Uterus (tissue), 2 donors: ENCODE measurements around the gene ABHD10.

Source experiments
- POLR2A ChIP-seq, 2 donors: fragments of 450-650 bp; IDR thresholded peaks; one replicate each; pipeline ENCODE4 v1.6.1; 2016; ENCODE audit warnings: antibody characterized with exemption in 2 of 2, mild to moderate bottlenecking in 1 of 2, moderate library complexity in 1 of 2
- TF ChIP-seq, protein P1 (sequence below), 4 experiments: fragments of 200-600 bp in 2 of 4; fragments of 450-650 bp in 2 of 4; sonication (generic) in 2 of 4; IDR thresholded peaks; one replicate each; pipeline ENCODE4 v1.5.1; 2016 to 2019; ENCODE audit warnings: antibody characterized with exemption in 4 of 4, mild to moderate bottlenecking in 2 of 4, moderate library complexity in 1 of 4

DNA sequence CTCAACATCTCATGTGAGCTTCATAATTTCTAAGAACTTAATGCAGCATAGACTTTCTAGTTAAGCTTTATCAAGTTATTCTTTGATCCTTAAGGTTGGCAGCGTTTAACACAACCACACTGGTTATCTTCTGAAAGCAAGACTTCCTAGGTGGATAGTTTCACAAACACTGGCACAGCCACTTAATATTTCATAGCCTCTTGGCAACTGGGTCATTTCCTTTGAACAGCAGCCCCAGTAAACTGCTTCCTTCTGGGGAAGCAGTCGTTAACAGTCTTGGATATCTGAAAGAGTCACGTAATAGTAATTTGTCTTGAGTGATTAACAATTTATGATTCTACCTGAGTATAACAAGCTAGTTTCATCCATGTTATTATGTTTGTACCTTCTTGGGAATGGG, 45.9 kb upstream of the ABHD10 start:
- TF ChIP-seq, protein P1, sequence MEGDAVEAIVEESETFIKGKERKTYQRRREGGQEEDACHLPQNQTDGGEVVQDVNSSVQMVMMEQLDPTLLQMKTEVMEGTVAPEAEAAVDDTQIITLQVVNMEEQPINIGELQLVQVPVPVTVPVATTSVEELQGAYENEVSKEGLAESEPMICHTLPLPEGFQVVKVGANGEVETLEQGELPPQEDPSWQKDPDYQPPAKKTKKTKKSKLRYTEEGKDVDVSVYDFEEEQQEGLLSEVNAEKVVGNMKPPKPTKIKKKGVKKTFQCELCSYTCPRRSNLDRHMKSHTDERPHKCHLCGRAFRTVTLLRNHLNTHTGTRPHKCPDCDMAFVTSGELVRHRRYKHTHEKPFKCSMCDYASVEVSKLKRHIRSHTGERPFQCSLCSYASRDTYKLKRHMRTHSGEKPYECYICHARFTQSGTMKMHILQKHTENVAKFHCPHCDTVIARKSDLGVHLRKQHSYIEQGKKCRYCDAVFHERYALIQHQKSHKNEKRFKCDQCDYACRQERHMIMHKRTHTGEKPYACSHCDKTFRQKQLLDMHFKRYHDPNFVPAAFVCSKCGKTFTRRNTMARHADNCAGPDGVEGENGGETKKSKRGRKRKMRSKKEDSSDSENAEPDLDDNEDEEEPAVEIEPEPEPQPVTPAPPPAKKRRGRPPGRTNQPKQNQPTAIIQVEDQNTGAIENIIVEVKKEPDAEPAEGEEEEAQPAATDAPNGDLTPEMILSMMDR (IDR thresholded peaks at IDR 0.05) = no peak
- no peak for TF ChIP-seq POLR2A (IDR thresholded peaks at IDR 0.05)
